NCI-H1048 (cell line): ENCODE measurements around the gene IL1RAPL2.

Source experiments
- DNase-seq: peaks from one replicate; lab custom pipeline; 2025; lab: John Stamatoyannopoulos, UW

Gene IL1RAPL2

DNA sequence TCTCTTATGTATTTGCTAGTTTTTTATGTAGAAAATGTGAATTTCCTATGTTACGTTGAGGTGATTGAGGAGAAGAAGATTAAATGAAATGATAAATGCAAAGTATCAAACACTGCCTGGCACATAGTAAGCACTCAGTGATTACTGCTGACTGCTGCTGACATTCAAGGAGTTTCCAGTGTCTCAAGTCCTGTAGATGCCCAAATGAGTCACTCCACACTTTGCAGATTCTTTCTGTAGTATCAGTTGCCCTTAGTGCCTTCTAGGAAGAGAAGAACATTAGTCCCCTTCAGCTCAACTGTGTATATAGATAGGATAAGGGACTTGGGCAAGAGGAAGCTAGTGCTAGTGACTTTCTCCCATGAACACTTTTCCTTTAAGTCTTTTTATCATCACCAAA, 895.0 kb downstream of the IL1RAPL2 start:
- no peak for DNase-seq

- no peak for DNase-seq
Measured at GRCh38 chrX:105462186-105462585, 896.2 kb downstream of the IL1RAPL2 start.

DNA sequence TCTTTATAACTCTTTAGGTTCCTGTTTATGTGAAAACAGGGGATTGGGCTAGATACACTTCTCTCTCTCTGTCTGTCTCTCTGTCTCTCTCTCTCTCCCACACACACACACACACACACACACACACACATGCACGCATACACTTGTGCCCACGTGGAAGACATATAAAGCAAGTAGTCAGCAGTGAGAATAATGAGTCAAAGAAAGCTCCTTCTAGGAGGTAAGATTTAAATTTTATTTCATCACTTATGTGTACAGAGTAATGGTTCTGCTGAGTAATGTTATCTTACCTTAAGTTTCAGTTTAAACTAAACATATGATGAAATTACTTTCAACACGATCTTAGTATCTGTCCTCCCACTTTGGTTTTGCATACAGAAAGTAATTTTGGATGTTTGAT, 897.5 kb downstream of the IL1RAPL2 start:
- DNase-seq, result no peak

DNA sequence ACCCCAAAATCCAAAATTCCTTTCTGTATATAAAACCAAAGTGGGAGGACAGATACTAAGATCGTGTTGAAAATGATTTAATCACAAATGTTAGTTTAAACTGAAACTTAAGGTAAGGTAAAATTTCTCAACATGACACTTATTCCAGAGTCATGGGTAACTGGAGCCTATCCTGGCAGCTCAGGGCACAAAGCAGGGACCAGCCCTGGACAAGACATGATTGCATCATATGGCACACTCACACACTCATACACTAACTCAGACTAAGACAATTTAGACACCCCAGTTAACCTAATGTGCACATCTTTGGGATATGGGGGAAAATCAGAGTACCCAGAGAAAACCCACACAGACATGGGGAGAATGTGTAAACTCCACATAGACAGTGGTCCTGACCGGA, 898.6 kb downstream of the IL1RAPL2 start:
- no peak for DNase-seq

- no peak for DNase-seq
Measured at GRCh38 chrX:105468741-105469140, 902.7 kb downstream of the IL1RAPL2 start.

DNA sequence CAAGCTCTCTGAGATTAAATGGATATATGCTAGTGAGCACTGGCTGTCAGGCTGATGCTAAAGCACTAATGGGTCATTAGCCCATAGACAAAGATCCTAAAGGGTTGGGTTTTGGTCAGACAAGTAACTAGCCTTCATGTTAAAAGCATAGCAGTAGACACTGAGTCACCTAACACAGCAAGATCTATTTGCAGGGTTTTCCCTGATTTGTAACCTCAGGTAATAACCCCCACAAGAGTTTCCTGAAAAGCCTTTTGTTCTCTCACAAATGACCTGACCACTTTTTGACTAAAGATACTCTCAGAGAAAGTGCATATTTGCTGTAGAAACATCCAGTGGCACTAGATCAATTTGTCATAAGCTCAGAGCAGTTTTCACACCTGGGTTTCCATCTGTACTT, 905.6 kb downstream of the IL1RAPL2 start:
- DNase-seq, result no peak

GRCh38 chrX:105475801-105476200, 909.8 kb downstream of the IL1RAPL2 start:
- no peak for DNase-seq

DNA sequence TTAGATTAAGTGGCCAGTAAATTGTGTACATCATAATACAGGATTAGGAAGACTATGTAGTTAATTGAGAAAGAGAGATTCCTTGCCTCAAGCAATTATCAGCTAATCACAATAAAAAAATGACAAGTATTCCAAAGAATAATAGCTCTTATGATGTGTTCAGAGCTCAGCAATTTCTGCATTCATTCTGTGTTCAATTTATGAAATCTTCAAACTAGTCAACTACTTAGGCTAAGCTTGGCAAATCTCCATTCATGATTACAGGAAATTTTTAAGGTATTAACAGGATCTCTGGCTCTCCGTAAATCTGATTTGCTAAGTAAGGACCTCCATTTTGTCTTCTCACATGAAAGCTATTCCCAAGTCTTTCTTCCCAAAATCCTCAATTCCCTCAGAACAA, 911.4 kb downstream of the IL1RAPL2 start:
- no peak for DNase-seq

- no peak for DNase-seq
Measured at GRCh38 chrX:105480646-105481310, 914.8 kb downstream of the IL1RAPL2 start.

- no peak for DNase-seq
Measured at GRCh38 chrX:105483011-105483410, 917.0 kb downstream of the IL1RAPL2 start.

DNA sequence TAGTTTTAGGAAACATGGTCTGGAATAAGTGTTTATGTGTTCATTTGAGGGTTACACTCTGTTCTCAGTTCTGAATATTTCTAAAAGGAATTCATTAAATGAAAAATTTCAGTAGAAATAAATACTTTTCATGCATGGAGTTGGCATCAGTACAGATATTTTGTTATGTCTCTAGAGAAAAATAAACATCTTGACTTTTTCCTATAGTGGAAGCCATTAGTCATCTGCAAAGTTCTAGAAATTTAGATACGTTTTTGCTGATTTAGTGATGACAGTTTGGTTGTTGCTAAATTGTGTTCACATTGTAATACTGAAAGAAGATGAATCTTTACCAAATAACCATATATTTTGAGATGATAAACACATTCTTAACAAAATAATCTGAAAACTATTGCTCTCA, 922.7 kb downstream of the IL1RAPL2 start:
- no peak for DNase-seq

DNA sequence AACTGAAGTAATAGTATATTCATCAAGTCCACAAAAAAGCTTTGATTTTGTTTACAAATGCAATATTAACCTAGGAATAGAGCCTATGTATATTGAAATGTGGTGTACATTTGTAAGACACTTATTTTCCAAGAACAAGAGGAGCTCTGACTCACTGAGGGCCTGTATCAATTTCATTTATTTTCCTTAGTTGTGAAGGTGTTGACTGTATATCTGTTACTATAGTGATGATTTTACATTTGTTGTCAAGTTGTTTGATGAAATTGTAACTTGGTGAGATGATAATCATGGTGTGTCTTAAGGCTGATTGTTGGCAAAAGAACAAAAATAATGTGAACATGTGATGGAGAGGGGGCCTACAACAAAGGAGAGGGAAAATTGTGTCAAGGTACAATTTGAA, 929.4 kb downstream of the IL1RAPL2 start:
- no peak for DNase-seq

DNA sequence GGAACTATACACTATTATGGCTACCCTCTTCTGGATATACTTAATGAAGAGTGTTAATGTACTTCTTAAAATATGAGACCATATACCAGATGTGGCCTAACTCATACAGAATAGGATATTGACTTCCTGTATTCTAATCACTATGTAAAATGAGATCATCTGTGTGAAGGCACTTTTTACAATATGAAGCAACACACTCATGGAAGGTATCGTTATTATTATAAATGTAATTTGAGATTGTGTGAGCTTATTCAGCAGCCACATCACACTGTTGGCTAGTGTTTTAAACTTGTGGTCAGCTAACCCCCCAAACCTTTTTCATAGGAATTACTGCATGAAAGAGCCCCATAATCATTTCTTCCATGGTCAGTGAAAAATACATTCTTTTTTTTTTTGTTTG, 936.3 kb downstream of the IL1RAPL2 start:
- DNase-seq, result no peak

GRCh38 chrX:105515561-105515960, 949.6 kb downstream of the IL1RAPL2 start:
- no peak for DNase-seq

DNA sequence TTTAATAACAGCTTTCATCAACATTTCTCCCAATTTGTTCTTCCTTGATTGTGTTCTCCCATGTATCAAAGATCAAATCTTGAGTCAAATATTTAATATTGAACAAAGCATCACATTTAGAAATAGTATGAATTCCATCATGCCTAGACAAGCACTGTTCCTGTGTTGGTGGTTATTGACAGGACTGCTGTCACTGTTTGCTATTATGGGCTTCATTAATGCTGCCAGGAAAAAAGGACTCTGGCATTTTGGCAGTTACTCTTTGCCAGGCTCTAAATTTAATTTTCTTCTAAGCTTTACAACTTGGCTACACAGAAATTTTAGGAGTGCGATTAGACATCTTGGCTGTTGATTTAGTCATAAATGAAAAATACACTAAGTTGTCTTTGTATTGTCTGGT, 960.4 kb downstream of the IL1RAPL2 start:
- DNase-seq, result no peak

GRCh38 chrX:105527759-105528158, 961.8 kb downstream of the IL1RAPL2 start:
- no peak for DNase-seq

DNA sequence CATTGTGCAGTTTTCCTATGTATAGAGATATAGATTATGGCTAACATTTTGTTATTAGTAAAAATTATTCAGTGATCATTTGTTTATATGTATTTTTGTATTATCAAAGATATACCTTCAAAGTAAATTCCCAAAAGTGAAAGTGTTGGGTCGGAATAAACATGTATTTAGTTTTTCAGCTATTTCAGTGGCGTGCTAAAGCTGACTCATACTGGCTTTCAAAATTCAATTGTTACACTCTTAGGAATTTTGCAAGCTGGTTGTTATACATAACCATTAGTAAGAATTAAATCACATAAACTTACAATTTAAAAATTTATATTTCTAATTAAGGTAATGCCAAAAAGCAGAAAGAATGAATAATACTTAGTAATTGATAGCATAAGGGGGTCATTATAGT, 968.0 kb downstream of the IL1RAPL2 start:
- no peak for DNase-seq

DNA sequence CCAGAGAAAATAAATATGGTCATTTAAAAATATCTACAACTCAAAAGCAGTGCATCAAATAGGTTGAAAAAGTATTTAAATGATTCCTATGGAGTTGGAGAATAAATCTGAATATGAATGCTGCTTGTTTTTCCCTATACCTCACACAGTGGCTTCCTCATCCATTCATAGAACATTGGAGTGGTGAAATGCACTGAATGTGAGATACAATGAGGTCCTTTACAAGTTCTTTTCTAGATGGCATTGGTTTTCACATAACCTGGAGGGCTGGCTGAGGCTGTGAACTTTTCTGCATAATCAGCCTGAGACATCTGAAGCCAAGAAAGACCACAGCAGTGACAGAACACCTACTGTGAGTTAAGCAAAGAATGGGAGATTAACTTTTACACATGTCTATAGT, 977.3 kb downstream of the IL1RAPL2 start:
- DNase-seq, result no peak

DNA sequence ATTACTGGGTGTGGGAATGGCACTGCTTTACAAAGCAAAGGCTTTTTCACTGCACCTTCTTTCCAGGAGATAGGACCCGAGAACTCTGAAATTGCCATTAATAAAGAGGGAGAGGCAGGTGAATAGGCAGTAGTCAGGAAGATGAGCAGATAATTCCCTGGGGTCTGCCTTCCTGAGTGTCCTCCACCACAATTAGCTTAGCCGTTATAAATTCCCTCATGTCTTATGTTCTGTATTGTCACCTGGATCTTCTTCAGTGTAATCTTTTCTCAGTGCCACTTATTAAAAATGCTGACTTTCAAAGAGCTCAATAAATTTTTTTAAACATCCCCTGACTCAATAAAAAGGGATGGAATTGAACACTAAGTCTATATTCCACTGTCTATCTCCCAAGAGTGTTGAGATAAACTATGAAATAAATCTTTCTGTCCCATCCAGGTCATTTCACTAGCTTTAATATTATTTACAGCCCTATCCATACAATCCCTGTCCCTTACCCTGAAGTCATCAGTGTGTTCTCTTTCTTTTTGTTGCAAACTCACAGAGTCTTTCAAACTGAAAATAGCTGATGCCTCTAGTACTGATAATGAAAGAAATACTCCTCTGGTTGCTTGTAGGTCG, 984.2 kb downstream of the IL1RAPL2 start:
- no peak for DNase-seq

GRCh38 chrX:105552395-105552794, 986.4 kb downstream of the IL1RAPL2 start:
- no peak for DNase-seq

GRCh38 chrX:105553118-105553517, 987.1 kb downstream of the IL1RAPL2 start:
- no peak for DNase-seq

- DNase-seq, result no peak
Measured at GRCh38 chrX:105564501-105564900, 998.5 kb downstream of the IL1RAPL2 start.

DNA sequence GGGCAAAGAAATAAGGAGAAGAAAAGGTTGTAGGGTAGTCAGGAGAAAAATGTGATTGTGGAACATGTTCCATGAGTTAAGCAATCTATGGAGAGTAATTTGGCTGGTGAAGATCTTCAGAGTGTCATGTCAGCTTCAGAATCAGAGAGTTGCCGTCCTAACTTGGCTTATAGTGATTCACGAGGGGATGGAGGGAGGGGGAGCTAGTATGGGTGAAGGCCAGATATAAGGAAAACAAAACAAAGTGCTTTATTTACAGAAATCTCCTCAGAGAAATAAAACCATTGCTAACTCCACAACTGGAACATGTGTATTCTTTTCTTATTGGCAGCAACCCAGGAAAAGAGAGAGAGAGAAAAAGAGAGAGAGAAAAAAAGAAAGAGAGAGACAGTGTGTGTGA, 999.9 kb downstream of the IL1RAPL2 start:
- DNase-seq, result no peak

DNA sequence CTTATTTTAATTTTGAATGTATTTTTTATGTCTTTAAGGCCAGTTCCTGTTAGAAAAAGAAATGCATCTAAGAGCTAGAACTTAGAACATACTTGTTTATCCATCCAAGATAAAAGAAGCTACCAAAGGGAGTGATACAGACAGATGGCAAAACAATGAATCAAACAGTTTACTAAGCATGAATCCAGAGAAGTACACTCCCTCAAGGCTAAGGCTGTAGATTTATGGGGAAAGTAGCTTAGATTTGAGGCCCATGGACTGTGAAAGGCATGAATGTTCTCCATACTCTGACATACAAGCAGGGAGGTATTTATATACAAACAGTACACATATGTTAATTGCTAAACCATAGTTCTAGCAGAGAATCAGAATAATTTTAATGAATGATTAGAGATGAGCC, 1001.1 kb downstream of the IL1RAPL2 start:
- DNase-seq, result no peak
